Measurements from ENCODE around the gene SNTA1.
A peak's percentile ranks its signal among the peaks of the same experiment; 100 is the strongest.
"Not testable (repeated sequence)": the region's sequence is repeated elsewhere in the genome, so short reads cannot be mapped to it uniquely, and the experiment has no call there.

The SNTA1 gene

GRCh38 chr20:33443512-33444239 lies at the start of gene SNTA1:
Gene SNTA1 (minus strand): TSS chr20:33443763. CDS start chr20:33443620, 143 bp downstream.
- DNase-seq (ENCODE audit: low spot score), result peak; percentile 97

- no peak for DNase-seq (ENCODE audit: low spot score)
Observed at GRCh38 chr20:33490934-33491656, 47.5 kb upstream of the SNTA1 start.

GRCh38 chr20:33490023-33490933 lies 46.7 kb upstream of the SNTA1 start, which contains the start of gene CBFA2T2:
Gene CBFA2T2 (plus strand): TSS chr20:33490096. CDS start chr20:33490268, 172 bp downstream.
- DNase-seq (ENCODE audit: low spot score), result no peak

GRCh38 chr20:33489495-33490022 lies 46.0 kb upstream of the SNTA1 start:
- DNase-seq (ENCODE audit: low spot score), result peak; percentile 99

GRCh38 chr20:33488661-33489494 lies 45.3 kb upstream of the SNTA1 start:
- DNase-seq (ENCODE audit: low spot score), result not testable (repeated sequence)

- no peak for DNase-seq (ENCODE audit: low spot score)
Observed at GRCh38 chr20:33488201-33488600, 44.6 kb upstream of the SNTA1 start.

GRCh38 chr20:33483186-33483585 lies 39.6 kb upstream of the SNTA1 start:
- DNase-seq (ENCODE audit: low spot score), result not testable (repeated sequence)

GRCh38 chr20:33482581-33482980 lies 39.0 kb upstream of the SNTA1 start:
- DNase-seq (ENCODE audit: low spot score), result no peak

- DNase-seq (ENCODE audit: low spot score), result no peak
Observed at GRCh38 chr20:33481431-33481941, 37.9 kb upstream of the SNTA1 start.

GRCh38 chr20:33480048-33480447 lies 36.5 kb upstream of the SNTA1 start:
- no peak for DNase-seq (ENCODE audit: low spot score)

- DNase-seq (ENCODE audit: low spot score), result no peak
Observed at GRCh38 chr20:33477386-33478234, 34.0 kb upstream of the SNTA1 start.

- DNase-seq (ENCODE audit: low spot score), result no peak
Observed at GRCh38 chr20:33475381-33476152, 32.0 kb upstream of the SNTA1 start.

GRCh38 chr20:33474963-33475362 lies 31.4 kb upstream of the SNTA1 start:
- DNase-seq (ENCODE audit: low spot score), result no peak

GRCh38 chr20:33474097-33474873 lies 30.7 kb upstream of the SNTA1 start:
- DNase-seq (ENCODE audit: low spot score), result no peak

- DNase-seq (ENCODE audit: low spot score), result no peak
Observed at GRCh38 chr20:33472868-33473435, 29.4 kb upstream of the SNTA1 start.

GRCh38 chr20:33470866-33471265 lies 27.3 kb upstream of the SNTA1 start:
- no peak for DNase-seq (ENCODE audit: low spot score)

- no peak for DNase-seq (ENCODE audit: low spot score)
Observed at GRCh38 chr20:33470457-33470856, 26.9 kb upstream of the SNTA1 start.

- no peak for DNase-seq (ENCODE audit: low spot score)
Observed at GRCh38 chr20:33466303-33466646, 22.7 kb upstream of the SNTA1 start.

Measured in germinal center (tissue), 1 donor.